GM18873 (cell line): ENCODE measurements around the gene IQSEC3.
"Not testable (repeated sequence)": the region's sequence is repeated elsewhere in the genome, so short reads cannot be mapped to it uniquely, and the experiment has no call there.

Source experiments
- ATAC-seq: cut with Tn5 transposase; IDR thresholded peaks from one replicate; pipeline ENCODE4 v1.9.1; 2021; ENCODE audit warnings: mild to moderate bottlenecking, moderate library complexity, moderate number of reproducible peaks; ENCODE audit not compliant: unreplicated experiment, low FRiP score

The IQSEC3 gene

GRCh38 chr12:77769-78383 is 11.3 kb downstream of the IQSEC3 start:
- not testable (repeated sequence) for ATAC-seq

DNA sequence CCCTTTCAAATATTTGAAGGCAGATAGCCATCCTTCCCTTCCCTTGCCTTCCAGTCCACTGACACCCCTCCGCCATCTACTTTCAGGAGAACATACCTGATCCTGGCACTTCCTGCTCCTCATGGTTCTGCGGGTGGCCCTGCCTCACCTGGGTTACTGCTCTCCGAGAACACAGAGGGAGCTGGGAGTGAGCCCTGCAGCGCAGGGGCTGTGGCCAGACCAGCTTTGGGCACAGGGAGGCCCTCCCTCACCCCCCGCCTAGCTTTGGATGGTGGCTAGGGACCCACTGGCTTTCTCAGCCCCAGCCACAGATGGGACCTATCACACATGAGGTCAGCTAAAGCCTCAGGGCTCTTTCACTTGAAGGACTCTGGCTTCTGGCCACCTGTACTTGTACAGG is 12.4 kb downstream of the IQSEC3 start:
- ATAC-seq, result no peak

DNA sequence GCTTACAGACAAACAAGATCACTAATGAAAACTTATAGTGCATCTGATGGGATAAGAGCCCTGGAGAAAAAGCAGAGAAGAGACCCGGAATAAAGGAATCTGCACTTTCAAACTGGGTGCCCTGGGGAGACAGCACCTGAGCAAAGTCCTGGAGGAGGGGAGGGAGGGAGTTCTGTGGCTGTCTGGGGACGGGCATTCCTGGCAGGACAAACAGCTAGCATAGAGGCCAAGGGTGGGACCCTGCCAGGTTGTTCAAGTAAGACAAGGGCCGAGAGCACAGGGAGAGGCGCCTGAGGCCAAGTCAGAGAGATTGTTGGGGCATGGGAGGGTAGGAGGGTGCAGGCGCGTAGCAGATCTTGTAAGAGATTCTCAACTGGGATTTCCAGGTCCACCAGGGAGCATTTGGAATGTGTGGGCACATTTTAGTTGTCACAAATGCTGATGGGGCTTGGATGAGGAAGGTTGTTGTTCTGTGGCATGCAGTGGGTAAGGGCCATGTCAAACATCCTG is 14.2 kb downstream of the IQSEC3 start:
- no peak for ATAC-seq

- no peak for ATAC-seq
Observed at GRCh38 chr12:82740-83139, 16.2 kb downstream of the IQSEC3 start.

GRCh38 chr12:84056-84455 is 17.5 kb downstream of the IQSEC3 start:
- ATAC-seq, result no peak

DNA sequence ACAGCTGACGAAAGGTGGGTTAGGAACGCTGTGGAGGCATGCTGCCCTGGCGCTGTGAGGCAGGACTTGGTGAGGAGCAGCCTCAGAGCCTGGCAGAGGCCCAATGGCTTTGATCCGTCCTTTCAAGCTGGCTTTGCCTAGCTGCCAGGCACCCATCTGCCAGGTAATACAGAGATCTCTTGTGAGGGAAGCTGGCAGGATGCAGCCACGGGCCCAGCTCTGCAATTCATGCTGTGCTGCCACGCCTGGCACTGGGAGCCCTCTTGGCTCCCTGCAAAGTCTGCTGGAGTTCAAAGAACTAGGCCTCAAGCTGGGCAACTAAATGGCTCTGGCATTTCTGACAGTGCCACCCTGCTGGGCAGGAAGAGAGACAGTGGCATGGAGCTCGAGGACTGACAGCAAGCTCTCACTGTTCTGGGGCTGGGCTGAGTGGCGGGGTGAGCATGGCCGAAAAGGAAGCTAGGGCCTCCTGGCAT is 18.7 kb downstream of the IQSEC3 start:
- no peak for ATAC-seq

DNA sequence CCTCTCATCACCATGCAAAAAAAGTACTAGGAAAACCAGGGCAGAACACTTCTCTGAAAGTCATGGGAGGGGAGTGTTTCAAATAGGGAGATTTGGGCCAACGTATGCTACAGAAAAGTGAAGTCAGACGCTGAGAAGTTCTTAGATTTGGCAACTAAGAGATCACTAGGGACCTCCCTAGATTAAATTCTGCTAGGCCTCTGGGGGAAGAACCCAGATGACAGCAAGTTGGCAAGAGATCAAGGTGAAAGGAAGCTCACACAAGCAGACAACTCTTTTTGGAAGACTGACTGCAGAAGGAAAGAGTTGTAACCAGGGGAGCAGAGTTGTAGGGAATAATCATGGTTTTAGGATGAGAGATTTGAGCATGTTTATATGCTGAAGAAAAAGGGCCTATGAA is 20.7 kb downstream of the IQSEC3 start:
- no peak for ATAC-seq

- ATAC-seq, result no peak
Observed at GRCh38 chr12:87856-88255, 21.3 kb downstream of the IQSEC3 start.

DNA sequence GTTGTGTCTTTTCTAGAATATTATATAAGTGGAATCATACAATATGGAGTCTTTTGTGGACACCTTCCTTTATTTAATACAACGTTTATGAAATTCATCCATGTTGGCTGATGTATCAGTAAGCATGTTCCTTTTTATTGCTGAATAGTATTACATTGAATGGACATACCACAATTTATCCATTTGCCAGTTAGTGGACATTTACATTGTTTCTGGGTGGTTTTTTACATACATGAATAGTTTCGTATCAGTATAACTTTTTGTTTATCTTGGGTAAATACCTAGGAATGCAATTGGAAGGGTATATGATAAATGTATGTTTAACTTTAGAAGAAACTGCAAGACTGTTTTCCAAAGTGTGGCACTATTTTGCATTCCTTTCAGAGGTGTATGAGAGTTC is 23.1 kb downstream of the IQSEC3 start:
- no peak for ATAC-seq

GRCh38 chr12:91213-91612 is 24.6 kb downstream of the IQSEC3 start:
- no peak for ATAC-seq

GRCh38 chr12:93266-94005 is 26.9 kb downstream of the IQSEC3 start:
- no peak for ATAC-seq

DNA sequence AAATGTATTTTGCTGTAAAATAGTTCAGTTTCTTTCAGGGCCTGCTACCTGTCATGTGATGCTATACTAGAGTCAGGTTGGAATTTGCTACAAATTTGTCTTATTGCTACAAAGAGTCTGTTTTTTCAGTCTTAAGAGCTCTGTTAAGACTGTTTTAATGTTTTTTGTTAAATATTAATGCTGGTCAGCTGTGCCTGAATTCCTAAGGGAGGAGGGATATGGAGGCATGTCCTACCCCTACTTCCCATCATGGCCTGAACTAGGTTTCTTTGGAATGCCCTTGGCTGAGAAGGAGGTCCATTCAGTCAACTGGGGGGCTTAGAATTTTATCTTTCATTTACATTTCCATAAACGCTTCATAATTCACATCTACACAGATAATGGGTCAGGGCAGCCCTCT is 30.0 kb downstream of the IQSEC3 start:
- ATAC-seq, result no peak

DNA sequence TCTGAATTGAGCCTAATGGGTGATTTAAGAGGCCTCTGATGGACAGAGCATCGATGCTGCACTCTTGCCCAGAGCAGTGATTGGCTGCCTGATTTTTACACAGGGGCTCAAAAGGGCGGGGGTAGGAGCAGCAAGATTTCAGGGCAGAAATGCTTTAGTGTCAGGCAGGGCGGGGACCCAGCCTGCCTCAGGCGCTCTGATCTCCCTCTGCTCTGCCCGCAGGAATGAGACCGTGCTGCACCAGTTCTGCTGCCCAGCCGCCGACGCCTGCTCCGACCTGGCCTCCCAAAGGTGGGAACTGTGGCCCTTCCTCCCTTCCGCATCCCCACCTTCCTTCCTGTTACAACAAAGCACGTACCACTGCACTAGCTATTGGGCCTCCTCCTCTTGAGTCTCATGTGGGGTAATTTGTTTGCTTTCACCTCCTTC is 32.4 kb downstream of the IQSEC3 start:
- no peak for ATAC-seq

DNA sequence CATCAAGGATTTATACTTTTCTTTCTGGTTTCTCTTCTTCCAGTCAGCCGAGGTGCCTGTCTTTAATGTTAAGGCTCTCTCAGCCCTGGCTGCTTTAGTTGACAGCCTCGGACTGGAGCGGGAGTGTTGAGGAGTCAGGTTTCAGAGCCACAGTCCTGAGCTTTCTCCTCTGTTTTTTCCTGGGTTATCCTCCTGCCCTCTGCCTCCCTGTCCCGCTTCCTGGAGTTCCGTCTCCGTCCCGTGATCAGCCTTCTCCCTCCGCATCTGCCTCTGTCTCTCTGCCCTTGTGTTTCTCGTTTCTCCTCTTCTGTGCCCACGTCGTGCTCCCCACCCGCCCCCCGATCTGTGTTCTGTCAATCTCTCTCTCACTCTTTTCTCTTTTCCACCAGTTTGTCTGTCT is 33.0 kb downstream of the IQSEC3 start:
- no peak for ATAC-seq

DNA sequence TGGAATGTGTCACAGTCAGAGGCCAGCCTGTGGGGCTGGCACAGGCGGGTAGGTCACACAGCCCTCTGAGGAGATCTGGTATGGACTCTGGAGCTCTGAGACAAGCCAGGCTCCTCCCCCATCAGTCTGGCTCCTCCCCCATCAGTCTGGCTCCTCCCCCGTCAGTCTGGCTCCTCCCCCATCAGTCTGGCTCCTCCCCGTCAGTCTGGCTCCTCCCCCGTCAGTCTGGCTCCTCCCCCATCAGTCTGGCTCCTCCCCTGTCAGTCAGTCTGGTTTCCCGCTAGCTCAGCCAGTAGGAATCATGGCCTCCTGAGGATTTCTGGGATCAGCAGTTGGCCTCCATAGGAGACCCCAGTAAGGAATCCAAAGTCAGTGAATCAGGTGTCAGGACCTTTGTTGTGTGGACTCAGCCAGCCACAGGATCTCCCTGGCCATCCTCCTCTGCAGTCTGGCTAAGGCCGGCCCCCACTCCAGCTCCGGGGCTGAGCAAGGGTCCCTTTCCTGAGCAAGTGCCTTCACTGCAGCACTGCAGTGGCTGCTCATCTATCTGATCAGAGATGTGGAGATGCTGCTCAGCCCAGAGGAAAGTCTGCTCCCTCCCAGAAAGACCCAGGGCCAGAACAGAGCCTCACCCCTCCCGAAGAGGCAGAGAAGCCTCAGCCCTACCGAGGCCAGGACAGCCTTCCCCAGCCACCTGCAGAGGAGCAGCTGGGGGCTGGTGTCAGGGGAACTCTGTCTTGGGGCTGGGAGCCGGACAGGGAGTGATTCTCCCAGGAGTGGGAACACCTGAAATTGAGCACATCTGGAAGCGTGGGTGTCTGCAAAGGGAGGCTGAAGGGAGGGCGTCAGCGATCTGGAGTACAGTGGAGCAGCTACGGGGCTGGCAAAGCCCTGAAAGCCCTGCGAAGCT is 35.7 kb downstream of the IQSEC3 start:
- ATAC-seq, result no peak

GRCh38 chr12:102879-103168 is 36.3 kb downstream of the IQSEC3 start:
- no peak for ATAC-seq

DNA sequence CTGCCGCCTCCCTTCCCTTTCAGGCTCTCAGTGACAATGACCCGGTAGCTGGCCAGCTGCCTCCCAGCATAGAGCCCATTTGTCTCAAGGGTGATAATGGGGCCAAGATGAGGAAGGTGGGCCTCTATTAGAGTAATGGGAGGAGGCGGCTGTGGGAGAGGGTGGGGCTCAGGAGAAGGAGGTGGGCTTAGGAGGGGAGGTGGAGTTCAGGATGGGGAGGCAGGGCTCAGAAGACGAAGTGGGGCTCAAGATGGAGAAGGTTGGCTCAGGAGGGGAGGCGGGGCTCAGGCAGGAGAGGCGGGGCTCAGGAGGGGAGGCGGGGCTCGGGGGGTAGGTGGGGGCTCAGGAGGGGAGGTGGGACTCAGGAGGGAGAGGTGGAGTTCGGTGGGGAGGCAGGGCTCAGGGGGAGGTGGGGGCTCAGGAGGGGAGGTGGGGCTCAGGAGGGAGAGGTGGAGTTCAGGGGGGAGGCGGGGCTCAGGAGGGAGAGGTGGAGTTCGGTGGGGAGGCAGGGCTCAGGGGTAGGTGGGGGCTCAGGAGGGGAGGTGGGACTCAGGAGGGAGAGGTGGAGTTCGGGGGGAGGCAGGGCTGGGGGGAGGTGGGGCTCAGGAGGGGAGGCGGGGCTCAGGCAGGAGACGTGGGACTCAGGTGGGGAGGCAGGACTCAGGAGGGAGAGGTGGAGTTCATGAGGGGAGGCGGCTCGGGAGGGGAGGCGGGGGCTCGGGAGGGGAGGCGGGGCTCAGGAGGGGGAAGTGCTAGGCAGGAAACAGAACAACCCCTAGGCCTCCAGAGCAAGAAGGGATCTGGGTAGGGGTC is 36.8 kb downstream of the IQSEC3 start:
- no peak for ATAC-seq

- no peak for ATAC-seq
Observed at GRCh38 chr12:104551-105081, 38.0 kb downstream of the IQSEC3 start.

- ATAC-seq, result no peak
Observed at GRCh38 chr12:105696-106095, 39.1 kb downstream of the IQSEC3 start.

- peak; percentile 69 for ATAC-seq
Observed at GRCh38 chr12:106118-106591, 39.6 kb downstream of the IQSEC3 start.
